KOPT-K1 (cell line): Measurements from ENCODE around the gene CCNE1.
"Not testable (repeated sequence)": the region's sequence is repeated elsewhere in the genome, so short reads cannot be mapped to it uniquely, and the experiment has no call there.

Experiments used
- H3K27ac ChIP-seq: fragments of 200-600 bp; sonication (generic); 2 replicates; pipeline ENCODE4 v1.5.1; 2016; ENCODE audit warnings: antibody characterized with exemption, mild to moderate bottlenecking, low read depth, low read length; ENCODE audit not compliant: poor library complexity, severe bottlenecking
- H3K36me3 ChIP-seq: fragments of 200-600 bp; sonication (generic); 2 replicates; pipeline ENCODE4 v1.5.1; 2017; ENCODE audit warnings: antibody characterized with exemption, mild to moderate bottlenecking, low read length, moderate library complexity; ENCODE audit not compliant: insufficient read depth
- H3K9me3 ChIP-seq: fragments of 200-600 bp; sonication (generic); 2 replicates; pipeline ENCODE4 v1.5.1; 2017; ENCODE audit warnings: antibody characterized with exemption, low read length, mild to moderate bottlenecking; ENCODE audit not compliant: insufficient read depth, poor library complexity, severe bottlenecking

The CCNE1 gene

DNA sequence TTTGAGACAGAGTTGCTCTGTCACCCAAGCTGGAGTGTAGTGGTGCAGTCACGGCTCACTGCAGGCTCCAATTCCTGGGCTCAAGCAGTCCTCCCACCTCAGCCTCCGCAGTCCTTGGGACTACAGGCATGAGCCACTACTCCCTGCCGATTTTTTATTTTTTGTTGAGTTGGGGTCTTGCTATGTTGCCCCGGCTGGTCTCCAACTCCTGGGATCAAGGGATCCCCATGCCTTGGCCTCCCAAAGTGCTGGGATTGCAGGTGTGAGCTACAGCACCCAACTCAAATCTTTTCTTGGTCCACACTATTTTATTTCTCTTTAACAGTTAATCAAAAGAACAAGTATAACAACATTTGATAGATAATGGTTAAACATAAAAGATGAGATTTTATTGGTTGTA lies 7.5 kb downstream of the CCNE1 start:
- Histone ChIP-seq H3K36me3 (peaks cover 81% of the 10 kb centered on the region), H3K27ac (no peak overlapping the region), H3K9me3 (no peaks in the 10 kb centered on the region)

DNA sequence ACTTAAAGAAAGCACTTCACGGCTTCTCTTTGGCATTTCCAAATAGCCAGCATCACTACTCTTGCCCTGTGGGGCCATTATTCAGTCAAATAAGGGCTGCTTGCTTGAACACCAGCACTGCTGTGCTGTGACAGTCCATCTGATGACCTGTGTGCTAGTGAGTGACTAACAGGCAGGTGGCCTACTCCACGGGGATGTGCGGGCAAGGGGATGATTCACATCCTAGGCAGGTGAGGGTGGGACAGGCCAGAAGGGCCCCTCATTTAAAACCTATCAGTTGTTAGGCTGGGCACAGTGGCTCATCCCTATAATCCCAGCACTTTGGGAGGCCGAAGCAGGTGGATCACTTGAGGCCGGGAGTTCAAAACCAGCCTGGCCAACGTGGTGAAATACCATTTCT lies 8.2 kb downstream of the CCNE1 start:
- H3K9me3 ChIP-seq, result no peaks in the 10 kb centered on the region
- H3K27ac ChIP-seq, result no peak overlapping the region
- peaks cover 80% of the 10 kb centered on the region for H3K36me3 ChIP-seq

DNA sequence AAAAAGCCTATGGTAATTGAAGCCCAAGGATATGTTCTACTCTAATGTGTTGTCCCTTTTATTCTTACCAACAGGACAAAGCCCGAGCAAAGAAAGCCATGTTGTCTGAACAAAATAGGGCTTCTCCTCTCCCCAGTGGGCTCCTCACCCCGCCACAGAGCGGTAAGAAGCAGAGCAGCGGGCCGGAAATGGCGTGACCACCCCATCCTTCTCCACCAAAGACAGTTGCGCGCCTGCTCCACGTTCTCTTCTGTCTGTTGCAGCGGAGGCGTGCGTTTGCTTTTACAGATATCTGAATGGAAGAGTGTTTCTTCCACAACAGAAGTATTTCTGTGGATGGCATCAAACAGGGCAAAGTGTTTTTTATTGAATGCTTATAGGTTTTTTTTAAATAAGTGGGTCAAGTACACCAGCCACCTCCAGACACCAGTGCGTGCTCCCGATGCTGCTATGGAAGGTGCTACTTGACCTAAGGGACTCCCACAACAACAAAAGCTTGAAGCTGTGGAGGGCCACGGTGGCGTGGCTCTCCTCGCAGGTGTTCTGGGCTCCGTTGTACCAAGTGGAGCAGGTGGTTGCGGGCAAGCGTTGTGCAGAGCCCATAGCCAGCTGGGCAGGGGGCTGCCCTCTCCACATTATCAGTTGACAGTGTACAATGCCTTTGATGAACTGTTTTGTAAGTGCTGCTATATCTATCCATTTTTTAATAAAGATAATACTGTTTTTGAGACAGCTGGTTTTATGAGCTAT lies 12.0 kb downstream of the CCNE1 start:
- H3K9me3 ChIP-seq, result no peaks in the 10 kb centered on the region
- H3K36me3 ChIP-seq, result peaks cover 61% of the 10 kb centered on the region
- H3K27ac ChIP-seq, result no peak overlapping the region

DNA sequence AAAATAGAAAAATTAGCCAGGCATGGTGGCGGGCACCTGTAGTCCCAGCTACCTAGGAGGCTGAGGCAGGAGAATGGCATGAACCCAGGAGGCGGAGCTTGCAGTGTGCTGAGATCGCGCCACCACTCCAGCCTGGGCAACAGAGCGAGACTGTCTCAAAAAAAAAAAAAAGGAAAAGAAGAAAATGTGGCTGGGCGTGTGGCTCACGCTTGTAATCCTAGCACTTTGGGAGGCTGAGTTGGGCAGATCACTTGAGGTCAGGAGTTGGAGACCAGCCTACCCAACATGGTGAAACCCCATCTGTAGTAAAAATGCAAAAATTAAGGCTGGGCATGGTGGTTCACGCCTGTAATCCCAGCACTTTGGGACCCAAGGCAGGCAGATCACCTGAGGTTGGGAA lies 13.5 kb downstream of the CCNE1 start:
- H3K9me3 ChIP-seq, result not testable (repeated sequence)
- H3K36me3 ChIP-seq, result peaks cover 46% of the 10 kb centered on the region

DNA sequence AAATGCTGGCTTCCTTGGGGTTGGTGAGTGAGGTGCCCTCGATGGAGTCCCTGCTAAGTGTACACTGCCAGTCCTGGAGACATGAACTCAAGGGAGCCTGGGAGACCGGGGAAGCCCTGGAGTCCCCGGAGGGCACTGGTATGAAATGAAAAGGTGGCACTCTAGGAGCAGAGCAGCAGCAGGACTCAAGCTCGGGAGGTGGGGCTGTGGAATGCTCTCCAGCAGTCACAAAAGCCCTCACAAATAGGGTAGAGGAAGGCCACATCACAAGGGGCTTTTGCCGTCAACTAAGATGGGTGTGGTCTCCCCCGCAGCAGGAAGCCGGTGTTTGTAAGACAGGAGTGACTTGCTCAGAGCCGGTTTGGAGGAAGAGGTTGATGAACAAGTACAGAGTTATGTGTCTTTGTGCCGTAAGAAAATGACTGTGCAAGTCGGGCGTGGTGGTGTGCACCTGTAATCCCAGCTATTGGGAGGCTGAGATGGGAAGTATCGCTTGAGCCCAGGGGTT lies 19.3 kb downstream of the CCNE1 start:
- Histone ChIP-seq H3K36me3 (no peaks in the 10 kb centered on the region), H3K9me3 (no peaks in the 10 kb centered on the region), H3K27ac (no peak overlapping the region)

More for the DNA sequence above, 13.5 kb downstream of the CCNE1 start:
- H3K27ac ChIP-seq, result not testable (repeated sequence)

DNA sequence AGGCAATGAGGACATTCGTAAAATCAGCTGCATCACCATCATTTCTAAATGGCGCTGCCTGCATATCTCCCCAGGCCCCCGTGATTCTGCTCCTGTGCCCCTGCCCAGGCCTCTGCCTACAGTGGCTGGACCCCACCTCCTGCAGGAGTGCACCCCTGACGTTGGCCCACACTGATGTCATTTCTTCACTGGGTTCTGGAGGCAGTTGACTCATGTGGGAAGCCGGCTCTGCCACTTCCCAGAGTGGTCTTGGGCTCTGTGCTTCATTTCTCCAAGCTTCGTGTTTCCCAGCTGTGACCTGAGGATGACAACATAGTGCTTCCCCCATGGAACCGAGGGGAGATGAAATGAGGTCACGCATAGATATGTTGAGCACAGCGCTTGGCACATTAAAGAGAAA lies 19.9 kb downstream of the CCNE1 start:
- no peaks in the 10 kb centered on the region for H3K36me3 ChIP-seq
- no peak overlapping the region for H3K27ac ChIP-seq
- no peaks in the 10 kb centered on the region for H3K9me3 ChIP-seq

DNA sequence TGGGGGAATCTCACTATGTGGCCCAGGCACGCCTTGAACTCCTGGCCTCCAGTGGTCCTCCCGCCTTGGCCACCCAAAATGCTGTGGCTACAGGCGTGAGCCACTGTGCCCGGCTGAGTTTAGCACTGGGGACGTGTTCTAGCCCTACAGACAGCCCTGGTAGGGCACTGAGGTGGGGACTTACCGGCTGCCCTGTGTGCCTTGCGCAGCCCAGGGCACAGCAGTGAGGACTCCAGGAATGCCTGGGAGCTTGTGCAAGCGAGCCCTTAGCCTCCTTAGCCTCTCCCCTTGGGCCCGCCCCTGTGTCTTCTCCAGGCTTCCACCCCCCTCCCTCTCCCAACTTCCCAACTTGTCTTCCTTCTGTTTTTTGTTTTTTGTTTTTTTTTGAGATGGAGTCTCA lies 21.0 kb downstream of the CCNE1 start:
- no peaks in the 10 kb centered on the region for H3K36me3 ChIP-seq
- no peak overlapping the region for H3K27ac ChIP-seq
- no peaks in the 10 kb centered on the region for H3K9me3 ChIP-seq

DNA sequence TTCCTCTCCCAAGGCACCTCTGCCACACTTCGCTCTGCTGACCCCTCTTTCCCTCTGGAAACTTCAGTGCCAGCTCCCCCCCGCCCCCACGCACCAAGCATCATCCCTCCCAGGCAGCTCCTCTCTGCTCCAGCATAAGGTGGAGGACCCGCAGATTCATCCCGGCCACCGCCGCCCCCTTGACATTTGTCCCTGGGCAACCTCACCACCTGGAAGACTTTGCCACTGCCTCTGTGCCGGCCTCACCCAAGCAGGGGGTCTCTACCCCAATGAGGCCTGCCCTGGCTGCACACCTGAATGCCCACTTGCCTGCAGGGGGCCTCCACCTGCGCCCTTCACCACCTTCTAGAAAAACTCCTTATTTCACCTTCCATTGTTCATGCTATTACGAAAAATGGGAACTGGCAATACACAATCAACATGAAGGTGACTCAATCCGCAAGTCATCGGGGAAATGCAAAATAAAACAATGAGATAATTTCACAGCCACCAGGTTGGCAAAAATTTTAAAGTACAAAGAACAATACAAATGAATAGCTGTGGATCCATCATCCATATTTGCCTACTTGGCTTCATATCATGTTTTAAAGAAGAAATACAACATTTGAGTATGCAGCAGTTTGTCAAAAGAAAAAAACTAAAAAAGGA lies 21.9 kb downstream of the CCNE1 start:
- H3K27ac ChIP-seq, result no peak overlapping the region
- H3K9me3 ChIP-seq, result no peaks in the 10 kb centered on the region
- H3K36me3 ChIP-seq, result no peaks in the 10 kb centered on the region

DNA sequence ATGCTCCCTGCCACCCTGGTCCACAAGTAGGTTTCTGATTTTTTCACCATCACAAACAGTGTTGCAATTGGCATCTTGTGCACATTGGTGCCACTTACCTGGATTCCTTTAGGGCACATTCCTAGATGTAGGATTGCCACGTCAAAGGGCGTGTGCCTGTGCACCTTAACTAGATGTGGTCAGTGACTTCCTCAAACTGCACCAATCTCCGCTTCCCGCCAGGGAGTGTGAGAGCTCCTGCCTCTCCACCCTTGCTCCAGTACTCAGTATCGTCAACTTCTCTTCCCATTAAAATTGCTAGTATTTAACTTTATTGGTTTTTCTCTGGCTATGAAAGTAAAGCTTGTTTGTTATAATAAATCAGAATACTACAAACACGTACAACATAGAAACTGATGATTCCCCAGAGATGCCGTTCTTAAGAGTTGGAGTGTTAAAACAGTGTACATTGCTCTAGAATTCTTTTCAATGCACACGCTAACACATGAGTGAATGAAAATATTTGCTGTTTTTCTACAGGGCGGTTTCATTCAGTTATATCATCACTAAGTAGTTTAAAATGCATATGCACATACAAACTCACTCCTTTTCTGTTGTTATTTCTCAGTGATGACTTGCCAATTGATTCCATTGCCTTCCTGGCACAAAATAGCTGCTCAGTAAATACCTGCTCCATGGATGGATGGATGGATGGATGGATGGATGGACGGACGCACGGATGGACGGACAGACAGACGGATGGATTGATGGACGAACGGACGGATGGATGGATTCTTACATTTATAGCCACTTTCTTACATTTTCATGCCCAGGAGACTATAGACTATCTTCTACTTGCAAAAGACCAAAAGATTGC lies 23.4 kb downstream of the CCNE1 start:
- no peak overlapping the region for H3K27ac ChIP-seq
- H3K9me3 ChIP-seq, result no peaks in the 10 kb centered on the region
- no peaks in the 10 kb centered on the region for H3K36me3 ChIP-seq

DNA sequence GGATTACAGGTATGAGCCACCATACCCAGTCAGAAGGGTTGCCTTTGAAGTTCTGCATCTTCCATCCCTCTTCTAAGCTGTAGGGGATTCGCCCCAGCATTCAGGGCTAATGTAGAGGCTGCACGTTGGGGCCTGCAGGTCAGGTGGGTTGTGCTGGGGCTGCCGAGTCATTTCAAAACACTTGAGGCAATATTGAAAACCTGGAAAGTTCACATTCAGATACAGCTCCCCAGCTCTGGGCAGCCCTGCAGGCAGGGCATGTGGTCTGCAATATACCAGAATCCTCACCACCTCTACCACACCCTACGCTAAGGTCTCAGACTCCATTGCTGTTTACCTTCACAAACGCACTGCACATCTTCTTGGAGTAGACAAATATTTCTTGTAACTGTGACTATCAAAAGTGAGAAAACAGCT lies 24.6 kb downstream of the CCNE1 start:
- Histone ChIP-seq H3K27ac (no peak overlapping the region), H3K9me3 (no peaks in the 10 kb centered on the region), H3K36me3 (no peaks in the 10 kb centered on the region)

DNA sequence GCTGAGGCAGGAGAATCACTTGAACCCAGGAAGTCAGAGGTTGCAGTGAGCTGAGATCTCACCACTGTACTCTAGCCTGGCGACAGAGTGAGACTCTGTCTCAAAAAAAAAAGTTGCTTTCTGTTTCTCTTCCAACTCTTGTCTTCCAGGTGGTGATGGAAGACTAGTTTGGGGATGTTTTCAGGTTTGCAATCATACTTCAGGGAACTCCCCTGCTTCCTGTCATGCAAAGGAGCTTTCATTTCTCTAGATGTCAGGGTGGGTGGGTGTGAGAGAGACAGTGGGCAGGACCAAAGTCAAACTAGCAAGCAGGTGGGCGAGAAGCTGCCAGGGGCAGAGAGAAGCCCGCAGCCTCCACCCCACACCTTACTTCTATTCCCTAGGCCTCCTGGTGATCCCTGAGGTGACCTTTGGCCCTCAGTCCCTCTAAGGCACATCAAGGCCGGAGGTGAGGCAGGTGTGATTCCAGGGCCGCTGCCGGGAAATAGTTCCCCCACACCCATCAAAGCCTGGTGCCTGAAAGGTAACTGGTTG lies 25.7 kb downstream of the CCNE1 start:
- H3K9me3 ChIP-seq, result no peaks in the 10 kb centered on the region
- no peaks in the 10 kb centered on the region for H3K36me3 ChIP-seq
- no peak overlapping the region for H3K27ac ChIP-seq

DNA sequence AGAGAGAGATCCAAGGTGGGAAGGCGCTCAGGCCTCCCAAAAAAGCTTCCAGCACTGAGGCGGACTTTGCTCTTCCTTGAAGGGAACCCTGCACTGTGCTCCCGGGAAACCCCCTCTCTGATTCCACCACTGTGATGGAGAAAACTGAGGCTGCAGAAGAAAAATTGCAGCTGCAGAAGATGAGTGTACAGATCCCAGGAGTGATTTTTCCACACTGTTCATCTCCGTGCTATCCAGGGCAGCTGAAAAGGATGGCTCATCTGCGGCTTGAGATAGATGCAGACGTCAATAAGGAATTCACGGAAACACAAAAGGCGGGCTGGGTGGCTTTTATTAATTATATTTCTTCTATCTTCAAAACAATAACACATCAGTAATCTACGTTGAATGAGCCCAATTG lies 26.2 kb downstream of the CCNE1 start:
- Histone ChIP-seq H3K36me3 (no peaks in the 10 kb centered on the region), H3K27ac (no peak overlapping the region), H3K9me3 (no peaks in the 10 kb centered on the region)

DNA sequence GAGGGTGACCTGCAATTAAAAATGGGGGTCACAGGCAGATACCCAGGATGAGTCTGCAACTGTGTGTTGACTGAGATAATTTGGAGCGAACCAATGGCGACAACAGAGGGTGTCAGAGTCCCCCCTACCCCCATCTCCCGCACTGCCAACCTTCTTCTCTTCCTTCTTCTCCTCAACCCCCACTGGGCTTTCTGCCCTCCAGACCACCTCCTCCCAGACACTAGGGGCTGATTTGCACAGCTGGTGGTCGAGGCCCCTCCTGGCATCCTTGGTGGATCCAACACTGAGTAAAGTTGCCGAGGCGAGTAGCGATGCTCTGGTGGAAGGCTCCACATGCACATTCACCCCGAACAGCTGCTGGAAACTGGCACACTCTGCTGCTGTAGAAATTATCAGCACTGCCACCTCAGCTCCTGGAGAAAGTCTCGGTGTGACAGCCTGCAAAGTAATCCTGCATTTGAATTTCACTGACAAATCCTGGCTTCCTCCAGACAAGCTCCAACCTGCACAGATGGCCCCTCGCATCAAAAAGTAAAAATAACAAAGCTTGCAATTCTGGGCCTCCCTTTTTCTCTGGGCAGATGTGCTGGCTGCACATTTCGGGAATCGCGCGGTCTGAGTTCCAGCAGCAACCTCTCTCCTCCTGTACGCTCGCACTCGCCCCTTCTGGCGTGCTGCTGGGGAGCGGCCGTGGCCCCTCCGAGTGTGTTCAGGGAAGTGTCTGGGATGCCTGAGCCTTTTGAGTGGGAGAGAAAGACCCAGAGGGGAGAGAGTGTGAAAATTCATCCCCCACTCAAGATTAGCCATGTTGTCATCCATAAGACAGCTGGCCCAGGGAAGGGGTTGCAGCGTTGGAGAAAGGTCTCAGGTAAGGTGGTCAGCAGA lies 28.5 kb downstream of the CCNE1 start:
- Histone ChIP-seq H3K36me3 (no peaks in the 10 kb centered on the region), H3K9me3 (no peaks in the 10 kb centered on the region), H3K27ac (no peak overlapping the region)

DNA sequence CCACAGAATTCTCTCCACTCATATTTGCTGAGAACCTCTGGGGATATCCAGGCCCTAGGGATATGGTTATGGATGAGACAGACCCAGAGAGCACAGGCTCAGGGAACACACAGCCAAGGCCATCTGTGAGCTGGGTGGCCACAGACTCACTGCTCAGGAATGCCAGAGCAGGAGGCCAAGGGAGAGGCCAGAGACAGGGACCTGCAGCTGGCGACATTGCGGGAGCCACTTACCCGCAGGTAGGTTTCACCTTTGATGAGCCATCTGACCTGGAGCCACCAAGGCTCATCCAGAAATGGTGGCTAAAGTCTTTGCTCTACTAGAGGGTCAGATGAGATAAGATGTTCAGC lies 29.4 kb downstream of the CCNE1 start:
- no peaks in the 10 kb centered on the region for H3K9me3 ChIP-seq
- no peaks in the 10 kb centered on the region for H3K36me3 ChIP-seq
- H3K27ac ChIP-seq, result no peak overlapping the region
